Stimulated activated CD4-positive, alpha-beta T cell treated with anti-CD3 and anti-CD28 coated beads, Interleukin-1b, Interleukin-23, amount 100 ng/mL, for 4 hours (primary cell): Measurements from ENCODE around the gene TACC2.
"Not testable (repeated sequence)": the region's sequence is repeated elsewhere in the genome, so short reads cannot be mapped to it uniquely, and the experiment has no call there.

Experiments used
- DNase-seq, 2 donors: peaks; one replicate each; pipeline ENCODE4 v3.0.0-alpha.2; 2020; ENCODE audit warnings: low read depth in 2 of 2

Gene TACC2

GRCh38 chr10:122093076-122093475 is 104.1 kb downstream of the TACC2 start:
- DNase-seq, result no peak

- not testable (repeated sequence) for DNase-seq
Measured at GRCh38 chr10:122096181-122096580, 107.2 kb downstream of the TACC2 start.

GRCh38 chr10:122096705-122097104 is 107.7 kb downstream of the TACC2 start:
- DNase-seq, result no peak

GRCh38 chr10:122097935-122098334 is 109.0 kb downstream of the TACC2 start:
- no peak for DNase-seq

- DNase-seq, result no peak
Measured at GRCh38 chr10:122098924-122099323, 110.0 kb downstream of the TACC2 start.

GRCh38 chr10:122099562-122099961 is 110.6 kb downstream of the TACC2 start:
- no peak for DNase-seq

- no peak for DNase-seq
Measured at GRCh38 chr10:122102146-122102868, 113.3 kb downstream of the TACC2 start.

- DNase-seq, result no peak
Measured at GRCh38 chr10:122102869-122103525, 114.0 kb downstream of the TACC2 start.

- no peak for DNase-seq
Measured at GRCh38 chr10:122103592-122103991, 114.6 kb downstream of the TACC2 start.

- not testable (repeated sequence) for DNase-seq
Measured at GRCh38 chr10:122108786-122109185, 119.8 kb downstream of the TACC2 start.

GRCh38 chr10:122112021-122112616 is 123.2 kb downstream of the TACC2 start:
- DNase-seq, result no peak

- no peak for DNase-seq
Measured at GRCh38 chr10:122112625-122113160, 123.7 kb downstream of the TACC2 start.

- DNase-seq, result no peak
Measured at GRCh38 chr10:122113161-122113944, 124.4 kb downstream of the TACC2 start.

GRCh38 chr10:122113945-122114747 is 125.2 kb downstream of the TACC2 start:
- no peak for DNase-seq

- DNase-seq, result no peak
Measured at GRCh38 chr10:122115874-122116273, 126.9 kb downstream of the TACC2 start.

GRCh38 chr10:122116331-122116730 is 127.4 kb downstream of the TACC2 start:
- DNase-seq, result no peak

- DNase-seq, result no peak
Measured at GRCh38 chr10:122117475-122117874, 128.5 kb downstream of the TACC2 start.

- no peak for DNase-seq
Measured at GRCh38 chr10:122120008-122120744, 131.2 kb downstream of the TACC2 start.

GRCh38 chr10:122121059-122121458 is 132.1 kb downstream of the TACC2 start:
- no peak for DNase-seq

GRCh38 chr10:122122493-122122892 is 133.5 kb downstream of the TACC2 start:
- DNase-seq, result no peak
